ENCODE measurements around the gene DISC1.
A peak's percentile ranks its signal among the peaks of the same experiment; 100 is the strongest.
"Not testable (repeated sequence)": the region's sequence is repeated elsewhere in the genome, so short reads cannot be mapped to it uniquely, and the experiment has no call there.

The DISC1 gene

DNA sequence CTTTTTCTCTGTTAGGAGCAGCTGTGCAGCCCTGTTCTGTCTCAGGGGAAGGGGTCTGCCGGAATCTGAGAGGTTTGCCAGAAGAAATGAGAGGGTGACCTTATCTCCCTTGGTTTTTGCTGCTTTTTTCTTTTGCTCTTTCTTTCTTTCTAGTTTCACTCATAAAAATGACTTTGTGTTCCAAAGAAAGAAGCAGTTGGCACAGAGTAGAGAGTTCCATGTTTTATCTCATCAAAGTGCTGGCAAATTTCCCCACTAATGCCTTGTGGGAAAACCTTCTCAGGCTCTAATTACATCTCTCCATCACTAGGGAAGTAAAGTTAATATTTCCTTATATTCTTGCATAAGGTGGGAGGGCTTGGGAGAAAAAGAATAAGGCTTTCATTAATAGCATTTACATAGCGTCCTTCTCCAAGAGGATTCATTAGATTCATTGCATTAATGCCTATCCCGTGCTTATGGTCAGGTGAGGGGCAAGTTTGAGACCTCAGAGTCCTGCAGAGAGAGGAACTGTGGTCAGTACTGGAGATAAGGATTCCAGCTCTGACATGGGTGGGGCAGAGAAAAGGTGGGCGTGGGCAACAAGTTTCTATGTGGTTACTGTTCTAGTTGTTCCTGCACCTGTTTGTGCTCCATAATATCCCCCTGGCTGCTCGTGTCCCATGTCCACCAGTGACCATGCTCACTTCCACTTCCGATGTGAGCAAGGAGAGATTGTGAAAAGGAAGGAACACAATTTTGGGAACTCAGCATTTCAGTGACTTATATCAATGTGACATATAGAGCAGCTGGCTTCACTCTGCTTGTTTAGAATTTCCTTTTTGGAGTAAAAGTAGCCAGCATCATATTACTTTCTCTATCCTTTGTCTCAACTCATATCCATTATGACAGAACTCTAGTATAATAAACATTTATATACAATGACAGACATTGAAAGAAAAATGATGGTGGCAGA is 79.5 kb downstream of the DISC1 start:
- DNase-seq: no peak

- DNase-seq: no peak
Measured at GRCh38 chr1:231706934-231707333, 80.3 kb downstream of the DISC1 start.

DNA sequence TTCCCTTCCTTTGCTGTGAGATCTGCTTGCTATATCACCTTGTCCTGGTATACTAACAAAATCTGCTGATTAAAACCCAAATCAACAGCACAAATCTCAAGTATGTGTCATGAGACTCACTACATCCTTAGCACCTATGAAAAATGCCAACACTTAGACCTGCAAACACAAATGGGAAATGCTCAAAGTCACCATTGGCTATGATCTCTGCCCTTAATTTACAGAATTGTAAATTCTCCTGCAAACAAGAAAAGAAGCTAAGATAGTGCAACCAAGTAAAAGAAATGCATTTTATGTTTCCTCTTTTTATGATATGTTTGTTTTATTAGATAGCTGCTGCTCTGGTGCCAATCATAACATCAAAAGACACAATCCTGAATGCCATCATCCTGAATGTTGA is 80.8 kb downstream of the DISC1 start:
- DNase-seq: no peak

DNA sequence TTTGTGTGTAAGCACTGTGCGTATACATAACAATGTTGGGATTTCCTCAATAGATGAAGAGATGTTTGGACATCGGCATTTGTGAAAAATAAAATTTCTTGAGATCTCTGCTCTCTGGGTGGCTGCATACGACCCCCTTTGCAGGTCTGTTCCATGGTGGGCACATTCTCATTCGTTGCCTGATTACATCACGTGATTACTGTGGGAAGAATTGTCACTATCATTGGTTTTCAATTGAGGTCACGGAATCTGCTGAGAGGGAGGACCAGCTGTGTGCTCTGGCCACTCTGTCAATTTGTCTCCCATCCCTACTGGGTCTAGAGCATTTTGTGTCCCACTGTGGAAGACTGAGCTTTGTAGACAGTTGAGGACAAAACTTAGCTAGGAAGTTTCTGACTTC is 81.8 kb downstream of the DISC1 start:
- DNase-seq: no peak

DNA sequence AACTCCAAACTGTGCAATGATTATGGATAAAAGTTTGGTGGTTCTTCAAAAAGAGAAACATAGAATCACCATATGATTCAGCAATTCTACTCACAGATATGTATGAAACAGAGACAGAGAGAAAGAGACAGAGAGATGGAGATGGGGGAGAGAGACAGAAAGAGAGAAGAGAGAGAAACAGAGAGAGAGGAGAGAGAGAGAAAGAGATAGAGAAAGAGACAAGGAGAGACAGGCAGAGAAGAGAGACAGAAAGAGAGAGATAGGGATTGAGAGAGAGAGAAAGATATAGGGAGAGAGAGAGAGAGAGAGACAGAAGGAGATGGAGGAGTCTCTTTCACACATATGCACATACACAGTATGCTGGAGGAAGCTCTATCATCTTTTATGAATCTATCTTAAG is 87.8 kb downstream of the DISC1 start:
- DNase-seq: no peak

DNA sequence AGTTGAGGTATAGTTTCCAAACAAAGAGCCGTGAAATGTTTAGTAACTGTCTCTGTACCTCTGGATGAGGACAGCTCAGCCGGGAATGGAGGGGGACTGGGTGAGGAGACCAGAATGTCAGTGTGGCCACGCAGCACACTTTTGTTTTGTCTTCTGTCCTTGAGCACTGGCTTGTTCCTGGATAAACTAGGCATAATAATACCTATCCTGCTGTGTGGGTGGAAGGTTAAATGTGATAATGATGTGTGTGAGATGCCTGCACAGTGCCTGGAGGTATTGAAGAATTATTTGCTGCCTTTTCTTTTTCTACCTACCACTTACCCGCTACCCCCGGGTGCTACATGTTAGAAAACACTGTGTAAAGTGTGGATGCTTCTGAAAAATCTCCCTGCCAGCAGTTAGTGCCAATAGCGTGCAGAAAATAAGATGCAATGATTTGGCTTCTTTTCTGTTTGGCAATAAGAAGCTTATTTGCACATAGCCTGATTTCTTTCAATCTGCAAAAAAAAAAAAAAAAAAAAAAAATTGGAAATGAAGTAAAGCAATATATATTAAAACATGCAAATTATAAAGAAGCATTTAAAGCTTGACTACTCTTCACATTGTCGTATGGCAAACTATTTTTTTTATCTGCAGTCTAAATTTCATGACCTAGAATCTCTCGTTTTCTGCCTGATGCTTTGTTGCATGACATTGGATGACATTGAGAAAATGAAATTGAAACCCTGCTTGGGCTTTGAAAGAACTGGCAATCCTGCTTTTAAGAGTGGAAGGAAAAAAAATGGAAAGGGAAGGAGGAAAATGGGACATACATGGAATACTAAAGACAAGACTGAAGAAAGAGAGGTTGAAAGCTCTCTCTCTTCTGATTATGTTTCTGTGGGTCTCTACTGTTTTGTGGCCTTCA is 89.5 kb downstream of the DISC1 start:
- DNase-seq: no peak

DNA sequence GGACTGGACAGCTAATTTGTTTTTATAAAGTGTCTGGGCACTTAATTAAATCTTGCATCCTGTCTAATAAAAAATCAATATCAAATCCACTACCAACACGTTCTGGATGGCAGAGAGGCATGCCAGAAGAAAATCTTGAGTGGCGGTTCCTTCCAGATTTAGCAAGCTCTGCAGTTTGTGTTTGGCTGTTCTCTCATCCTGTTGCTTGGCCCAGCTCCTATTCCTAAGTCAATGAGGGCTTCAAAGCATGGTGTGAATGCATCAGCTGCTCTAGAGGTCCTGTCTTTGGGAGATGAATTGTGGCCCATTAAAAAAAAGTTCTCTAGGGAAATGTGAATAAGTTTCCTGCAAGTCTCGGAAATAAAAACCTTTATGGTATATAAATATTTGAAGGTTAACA is 90.3 kb downstream of the DISC1 start:
- DNase-seq: no peak

- no peak for DNase-seq
Measured at GRCh38 chr1:231719485-231720183, 93.0 kb downstream of the DISC1 start.

DNA sequence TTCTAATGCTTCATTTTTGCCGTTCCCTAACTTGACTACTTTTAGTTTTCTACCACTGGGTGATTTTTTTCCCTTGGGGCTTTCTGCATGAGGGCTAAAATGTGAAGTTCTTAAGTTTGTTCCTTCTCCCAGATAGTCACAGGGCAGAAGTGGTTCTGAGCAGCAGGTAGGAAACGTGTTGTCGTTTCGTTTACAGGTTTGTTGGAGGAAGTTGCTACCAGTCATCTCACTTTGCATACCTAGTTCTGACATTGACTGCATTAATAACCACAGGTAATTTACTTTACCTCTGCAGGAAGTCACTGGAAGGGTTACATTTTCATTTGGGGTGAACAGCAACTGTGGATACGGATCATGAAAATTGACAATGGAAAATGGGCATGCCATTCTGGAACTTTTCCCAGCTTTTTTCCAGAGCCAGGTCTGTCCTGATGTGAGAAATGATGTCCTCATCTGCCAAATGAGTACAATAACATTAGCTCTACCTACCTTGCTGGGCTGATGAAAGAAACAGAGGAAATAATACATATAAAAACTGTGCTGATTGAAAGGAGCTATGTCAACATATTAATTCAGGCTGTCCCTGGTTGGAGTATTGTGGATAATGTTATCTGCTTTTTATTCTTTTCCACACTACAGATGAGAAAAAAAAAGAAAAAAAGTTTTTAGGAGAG is 94.2 kb downstream of the DISC1 start:
- DNase-seq: no peak

- DNase-seq: no peak
Measured at GRCh38 chr1:231721436-231721835, 94.8 kb downstream of the DISC1 start.

DNA sequence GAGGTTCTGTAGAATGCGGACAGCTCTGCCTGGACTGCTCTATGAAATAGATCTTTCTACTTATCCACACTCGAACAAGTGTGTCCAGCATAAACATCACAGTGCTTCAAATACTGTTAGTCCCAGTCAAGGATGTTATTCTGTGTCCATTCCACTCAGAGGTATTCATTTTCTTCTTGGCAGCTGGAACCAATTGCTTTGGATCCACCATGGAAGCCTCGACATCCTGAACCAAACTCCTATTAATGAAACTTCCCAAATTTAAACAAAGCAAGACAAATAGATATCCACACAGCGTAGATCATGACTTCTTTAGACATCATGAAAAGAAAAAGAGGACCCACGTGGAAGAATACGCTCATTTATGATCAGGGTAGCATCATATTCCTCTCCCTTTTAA is 95.8 kb downstream of the DISC1 start:
- no peak for DNase-seq

DNA sequence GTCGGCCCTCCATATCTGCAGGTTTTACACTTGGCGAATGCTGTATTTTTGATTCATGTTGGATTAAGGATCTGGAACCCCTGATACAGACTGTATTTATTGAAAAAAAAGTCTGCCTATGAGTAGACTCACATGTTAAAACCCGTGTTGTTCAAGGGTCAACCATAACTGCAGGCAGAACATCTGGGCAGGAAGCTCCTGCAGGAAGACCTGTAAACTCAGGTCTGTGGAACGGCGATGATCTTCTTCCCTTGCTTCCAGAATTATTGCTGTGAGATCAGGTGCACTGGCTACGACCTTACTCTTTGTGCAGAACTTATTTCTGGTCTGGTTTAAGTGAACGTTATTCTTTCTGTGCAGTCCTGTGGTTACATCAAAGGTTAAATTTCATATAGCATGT is 96.6 kb downstream of the DISC1 start:
- DNase-seq: no peak

DNA sequence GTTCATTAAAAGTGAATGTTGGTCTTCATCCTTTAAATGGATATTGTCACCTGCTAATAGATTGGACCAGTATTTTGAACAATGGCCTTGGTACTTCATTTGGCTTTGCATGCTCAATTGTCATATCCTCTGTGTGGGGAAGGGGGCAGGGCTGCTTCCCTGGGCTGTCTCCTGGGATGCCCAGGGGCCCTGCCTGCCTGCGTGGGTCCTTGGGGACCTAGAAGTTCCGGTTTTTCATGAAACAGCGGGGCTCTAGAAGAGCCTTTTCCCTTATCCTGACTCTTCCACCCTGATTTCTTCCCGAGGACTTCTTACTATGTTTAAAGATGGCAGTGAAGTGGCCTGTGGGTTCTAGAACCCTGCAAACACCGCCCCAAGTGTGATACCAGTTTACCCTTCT is 97.5 kb downstream of the DISC1 start:
- no peak for DNase-seq

GRCh38 chr1:231724876-231725647 is 98.5 kb downstream of the DISC1 start:
- DNase-seq: peak in 1 of 5 donors; percentile 19

- DNase-seq: no peak
Measured at GRCh38 chr1:231727171-231727570, 100.6 kb downstream of the DISC1 start.

DNA sequence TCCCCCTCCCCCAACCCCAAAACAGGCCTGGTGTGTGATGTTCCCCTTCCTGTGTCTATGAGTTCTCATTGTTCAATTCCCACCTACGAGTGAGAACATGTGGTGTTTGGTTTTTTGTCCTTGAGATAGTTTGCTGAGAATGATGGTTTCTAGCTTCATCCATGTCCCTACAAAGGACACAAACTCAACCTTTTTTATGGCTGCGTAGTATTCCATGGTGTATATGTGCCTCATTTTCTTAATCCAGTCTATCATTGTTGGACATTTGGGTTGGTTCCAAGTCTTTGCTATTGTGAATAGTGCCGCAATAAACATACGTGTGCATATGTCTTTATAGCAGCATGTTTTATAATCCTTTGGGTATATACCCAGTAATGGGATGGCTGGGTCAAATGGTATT is 102.4 kb downstream of the DISC1 start:
- not testable (repeated sequence) for DNase-seq

DNA sequence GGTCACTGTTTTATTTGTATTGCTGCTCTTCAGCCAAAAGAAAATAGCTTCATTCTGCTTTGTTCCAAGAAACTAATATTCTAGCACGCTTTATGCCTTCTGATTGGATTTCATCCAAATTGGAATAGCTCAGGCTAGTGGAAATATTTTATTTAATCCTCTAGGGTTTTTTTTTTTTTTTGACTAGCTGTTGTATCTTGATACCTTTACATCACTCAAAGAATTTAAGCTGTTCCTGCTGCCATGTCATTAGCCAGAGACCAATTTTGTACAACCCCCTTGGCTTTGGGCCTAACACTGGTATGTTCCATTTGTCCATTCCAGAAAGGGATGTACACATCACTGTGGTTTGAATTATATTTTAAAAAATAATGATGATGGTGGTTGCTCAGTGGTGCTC is 103.0 kb downstream of the DISC1 start:
- DNase-seq: no peak

GRCh38 chr1:231731268-231731667 is 104.7 kb downstream of the DISC1 start:
- no peak for DNase-seq

DNA sequence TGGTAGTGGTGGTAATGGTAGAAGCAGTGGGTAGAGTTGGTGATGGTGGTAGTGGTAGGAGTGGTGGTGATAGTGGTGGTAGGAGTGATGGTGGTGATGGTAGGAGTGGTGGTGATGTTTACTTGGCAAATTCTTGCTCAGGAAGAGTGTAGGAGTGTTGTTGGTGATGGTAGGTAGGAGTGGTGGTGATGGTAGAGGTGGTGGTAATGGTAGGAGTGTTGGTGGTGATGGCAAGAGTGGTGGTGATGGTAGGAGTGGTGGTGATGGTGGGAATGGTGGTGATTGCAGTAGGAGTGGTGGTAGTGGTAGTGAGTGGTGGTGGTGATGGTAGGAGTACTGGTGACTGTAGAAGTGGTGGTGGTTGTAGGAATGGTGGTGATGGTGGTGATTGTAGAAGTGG is 106.5 kb downstream of the DISC1 start:
- DNase-seq: no peak

- DNase-seq: no peak
Measured at GRCh38 chr1:231733672-231734071, 107.1 kb downstream of the DISC1 start.

DNA sequence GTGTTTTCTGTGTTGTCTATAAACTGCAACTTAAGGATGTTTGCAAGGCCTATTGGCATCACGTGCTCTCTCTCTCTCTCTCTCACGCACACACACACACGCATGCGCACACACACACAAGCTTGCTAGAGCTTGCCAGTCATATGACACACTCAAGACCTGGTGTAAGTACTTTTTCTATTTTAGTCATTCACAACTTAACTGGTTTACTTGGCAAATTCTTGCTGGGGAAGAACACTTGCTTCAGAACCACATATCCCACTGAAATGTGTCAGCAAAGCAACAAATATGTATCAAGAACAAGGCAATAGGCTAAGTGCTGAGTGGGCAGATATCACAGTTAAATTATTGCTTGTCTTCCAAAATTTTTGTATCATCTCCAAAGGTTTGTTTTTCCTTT is 107.8 kb downstream of the DISC1 start:
- peak in 1 of 5 donors; percentile 31 for DNase-seq

DNA sequence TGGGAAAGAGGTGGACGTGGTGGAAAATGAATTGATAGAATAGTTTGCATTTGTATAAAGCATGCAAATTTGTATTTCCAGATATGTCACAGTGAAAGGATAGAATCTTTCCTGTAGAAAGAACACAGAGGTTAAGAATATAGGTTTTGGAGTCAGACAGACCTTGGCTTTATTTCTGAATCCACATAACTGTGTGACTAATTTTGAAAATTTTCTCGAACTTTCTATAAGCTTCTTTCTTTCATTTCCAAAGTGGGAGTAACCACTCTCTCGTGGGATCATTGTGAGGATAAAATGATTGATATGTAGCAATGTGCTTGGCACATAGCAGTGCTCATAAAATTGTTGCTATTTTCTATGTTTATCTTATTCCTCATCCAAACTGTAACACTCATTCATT is 108.8 kb downstream of the DISC1 start:
- no peak for DNase-seq

All from T-helper 1 cell (primary cell).